Stimulated activated CD8-positive, alpha-beta memory T cell treated with anti-CD3 and anti-CD28 coated beads, Interleukin-4, amount 100 ng/mL, for 1 hour (primary cell): Measurements from ENCODE around the gene OSBPL2.

Experiments
- DNase-seq, 2 donors: peaks; one replicate each; pipeline ENCODE4 v3.0.0-alpha.2; 2020; ENCODE audit warnings: low read depth in 2 of 2, low spot score in 1 of 2

OSBPL2 gene

DNA sequence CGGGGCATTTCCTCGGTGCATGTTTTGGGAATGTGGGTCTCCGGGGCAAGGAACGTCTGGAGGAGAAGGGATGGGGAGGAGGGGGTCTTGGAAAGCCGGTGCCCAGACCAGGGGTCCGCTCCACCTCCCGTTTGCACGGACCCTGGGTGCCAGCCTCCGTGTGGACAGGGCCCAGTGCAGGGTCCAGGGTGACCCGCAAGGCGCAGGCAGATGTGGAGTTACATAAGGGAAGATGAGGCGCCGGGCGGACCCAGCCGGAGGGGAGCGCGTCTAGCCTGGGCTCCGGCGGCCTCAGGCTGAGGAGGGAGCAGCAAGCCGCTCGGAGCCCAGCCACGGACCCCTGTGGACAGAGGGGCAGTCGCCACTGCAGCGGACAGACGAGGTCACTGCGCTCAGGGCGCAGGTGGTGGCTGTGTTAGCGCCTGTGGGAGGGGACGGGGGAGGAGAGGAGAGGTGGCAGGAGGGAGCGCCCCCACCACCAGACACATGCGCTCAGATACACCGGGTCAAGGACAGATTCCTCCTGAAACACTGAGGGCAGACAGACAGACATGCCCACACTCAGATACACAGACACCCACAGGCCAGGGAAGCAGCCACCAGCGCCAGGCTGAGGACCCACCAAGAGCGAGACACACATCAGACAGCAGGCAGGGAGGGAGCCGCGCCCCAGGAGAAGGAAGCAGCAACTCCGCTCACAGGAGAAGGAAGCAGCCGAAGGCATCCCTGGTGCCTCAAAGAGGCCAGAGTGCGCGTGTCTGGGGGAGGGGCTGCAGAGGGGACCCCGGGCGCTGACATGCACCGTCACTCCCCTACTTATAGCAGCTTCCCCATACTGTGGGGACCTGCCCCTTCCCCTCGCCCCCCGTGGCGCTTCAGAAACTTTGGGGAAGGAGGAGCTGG, 17.4 kb upstream of the OSBPL2 start:
- DNase-seq, result no peak

DNA sequence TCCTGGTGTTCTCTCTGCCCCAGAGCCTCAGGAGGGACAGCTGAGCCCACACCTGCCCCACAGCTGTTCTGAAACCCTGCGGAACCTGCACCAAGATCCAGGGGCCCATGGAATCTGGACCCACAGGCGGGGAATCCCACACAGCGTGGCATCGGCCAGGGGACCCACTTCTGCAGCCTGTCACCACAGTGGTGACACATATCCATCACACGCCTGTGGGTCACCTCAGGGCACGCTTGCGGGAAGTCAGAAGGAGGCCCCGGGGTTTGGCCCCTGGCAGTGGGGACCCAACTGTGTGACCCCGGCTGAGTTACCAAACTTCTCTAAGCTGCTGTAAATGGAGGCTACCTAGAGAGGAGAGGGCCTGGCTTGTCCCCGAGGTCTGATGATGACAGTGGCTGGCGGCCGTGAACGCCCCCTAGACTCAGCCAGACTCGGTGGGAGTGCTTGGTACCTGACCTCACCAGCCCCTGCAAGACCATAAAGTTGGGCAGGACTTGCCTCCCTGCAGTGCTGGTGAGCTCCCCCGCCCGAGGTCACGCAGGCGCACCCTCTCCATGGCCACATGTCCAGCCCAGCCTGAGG, 16.0 kb upstream of the OSBPL2 start:
- no peak for DNase-seq

DNA sequence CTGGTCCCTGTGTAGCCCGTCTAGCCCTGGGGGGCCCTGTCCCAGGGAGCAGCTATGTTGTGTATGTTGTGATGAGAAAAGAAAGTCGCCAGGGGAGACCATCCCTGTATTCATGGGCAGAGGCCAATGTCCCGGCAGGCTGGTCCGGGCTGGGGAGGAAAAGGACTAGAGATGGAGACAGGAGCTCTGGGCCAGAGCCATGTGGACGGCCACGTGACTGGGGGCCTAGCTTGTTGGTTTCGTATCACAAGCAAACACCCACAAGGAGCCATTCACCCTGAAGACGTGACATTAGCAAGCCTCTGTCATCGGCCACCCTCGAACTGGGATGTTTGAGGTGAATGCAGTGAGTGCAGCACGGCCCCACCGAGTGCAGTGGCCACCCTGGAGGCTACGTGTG, 15.3 kb upstream of the OSBPL2 start:
- DNase-seq, result no peak

DNA sequence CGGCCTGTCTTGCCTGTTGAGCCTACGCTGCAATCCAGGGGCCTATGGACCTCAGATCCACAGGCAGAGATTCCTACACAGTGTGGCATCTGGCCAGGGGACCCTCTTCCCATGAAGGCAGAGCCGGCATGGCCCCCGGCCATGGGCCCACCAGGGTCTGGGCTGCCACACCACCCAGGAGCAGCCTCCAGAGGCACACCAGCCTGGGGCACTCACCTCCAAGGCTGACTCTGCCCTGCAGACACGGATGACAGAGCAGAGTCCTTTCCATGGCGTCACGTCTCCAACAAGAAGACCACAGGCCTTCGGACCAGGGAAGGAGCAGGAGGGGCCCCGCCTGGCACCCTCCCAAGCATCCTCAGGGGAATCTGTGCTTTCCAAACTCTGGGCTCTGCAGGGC, 14.8 kb upstream of the OSBPL2 start:
- DNase-seq, result no peak

DNA sequence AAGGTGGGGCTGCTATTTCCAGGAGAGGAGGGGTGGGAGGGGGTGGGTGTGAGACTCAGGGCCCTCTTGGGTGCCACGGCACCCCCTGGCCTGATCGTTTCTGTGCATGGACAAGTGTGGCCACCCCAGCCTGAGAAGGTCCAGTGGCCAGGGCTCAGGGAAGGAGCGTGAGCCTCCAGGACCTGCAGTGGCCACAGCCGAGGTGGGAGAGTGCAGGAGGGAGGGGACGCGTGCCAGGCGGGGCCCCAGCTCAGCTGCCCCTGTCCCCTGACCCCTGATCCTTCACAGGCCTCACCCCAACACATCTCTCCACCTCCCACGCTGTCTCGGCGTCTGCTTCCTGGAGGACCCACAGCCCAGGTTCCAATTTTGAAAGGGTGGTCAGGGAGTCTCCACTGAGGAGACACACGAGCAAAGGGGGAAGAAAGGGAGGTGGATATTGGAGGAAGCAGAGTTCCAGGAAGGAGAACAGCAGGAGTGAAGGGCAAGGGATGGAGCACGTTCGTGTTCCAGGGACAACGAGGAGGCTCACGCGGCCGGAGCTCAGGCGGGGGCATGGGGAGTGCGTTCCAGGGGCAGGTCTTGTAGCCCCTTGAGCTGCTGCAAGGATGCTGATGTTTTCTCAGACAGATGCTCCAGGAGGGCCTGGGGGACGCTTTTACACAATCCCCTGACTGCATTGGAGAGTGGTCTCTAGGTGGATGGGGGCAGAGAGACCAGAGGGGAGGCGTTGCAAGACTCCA, 14.0 kb upstream of the OSBPL2 start:
- DNase-seq, result no peak

DNA sequence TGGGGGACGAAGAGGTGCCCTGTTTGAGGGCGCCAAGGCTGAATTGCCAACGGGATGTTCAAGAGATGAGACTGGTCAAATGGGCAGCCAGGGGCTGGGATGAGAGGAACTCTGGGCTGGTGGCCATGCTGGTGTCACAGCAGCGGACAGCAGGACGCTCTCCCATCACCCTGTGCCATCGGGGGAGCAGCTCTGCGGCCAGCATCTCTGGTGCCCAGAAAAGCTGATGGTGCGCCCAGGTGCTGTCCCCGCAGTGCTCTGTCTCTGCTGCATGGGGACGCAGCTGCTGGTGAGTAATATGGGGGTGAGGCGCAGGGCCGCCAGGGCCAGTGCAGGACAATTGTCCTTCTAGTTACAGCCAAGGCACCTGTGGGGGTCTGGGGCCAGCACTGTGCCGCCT, 13.3 kb upstream of the OSBPL2 start:
- no peak for DNase-seq

DNA sequence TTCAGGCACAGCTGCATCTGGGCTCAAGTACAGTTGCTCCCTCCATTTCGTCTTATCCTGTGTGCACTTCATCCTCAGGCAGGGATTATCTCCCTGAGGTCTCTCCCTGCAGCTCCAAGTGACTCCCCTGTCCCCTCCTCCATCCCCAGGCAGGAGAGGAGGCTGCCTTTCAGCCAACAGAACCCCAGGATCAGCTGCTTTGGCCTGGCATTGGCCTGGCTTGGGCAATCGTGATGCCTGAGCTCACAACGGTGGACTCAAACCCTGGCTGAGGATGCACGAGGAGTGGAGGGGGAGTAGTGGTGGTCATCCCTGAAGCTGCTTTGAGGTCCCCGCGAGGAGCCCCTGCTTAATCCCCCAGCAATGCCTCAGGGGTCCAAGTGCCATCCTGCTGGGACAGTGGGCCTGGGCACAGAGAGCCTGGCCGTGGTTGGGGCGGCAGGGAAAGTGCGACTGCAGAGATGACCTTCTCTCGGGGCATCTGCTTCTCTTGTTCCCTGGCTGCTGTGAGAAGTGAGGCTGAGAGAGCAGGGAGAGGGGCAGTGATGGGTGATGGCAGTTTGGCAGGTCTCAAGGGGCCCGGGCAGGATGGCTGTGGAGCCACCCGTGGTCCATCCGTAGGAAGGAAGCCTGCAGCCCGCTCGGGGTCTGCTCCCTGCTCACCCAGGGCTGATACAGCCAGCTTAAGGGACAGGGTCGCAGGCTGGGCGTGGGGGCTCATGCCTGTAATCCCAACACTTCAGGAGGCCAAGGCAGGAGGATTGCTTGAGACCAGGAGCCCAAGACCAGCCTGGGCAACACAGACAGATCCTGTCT, 12.3 kb upstream of the OSBPL2 start:
- no peak for DNase-seq

DNA sequence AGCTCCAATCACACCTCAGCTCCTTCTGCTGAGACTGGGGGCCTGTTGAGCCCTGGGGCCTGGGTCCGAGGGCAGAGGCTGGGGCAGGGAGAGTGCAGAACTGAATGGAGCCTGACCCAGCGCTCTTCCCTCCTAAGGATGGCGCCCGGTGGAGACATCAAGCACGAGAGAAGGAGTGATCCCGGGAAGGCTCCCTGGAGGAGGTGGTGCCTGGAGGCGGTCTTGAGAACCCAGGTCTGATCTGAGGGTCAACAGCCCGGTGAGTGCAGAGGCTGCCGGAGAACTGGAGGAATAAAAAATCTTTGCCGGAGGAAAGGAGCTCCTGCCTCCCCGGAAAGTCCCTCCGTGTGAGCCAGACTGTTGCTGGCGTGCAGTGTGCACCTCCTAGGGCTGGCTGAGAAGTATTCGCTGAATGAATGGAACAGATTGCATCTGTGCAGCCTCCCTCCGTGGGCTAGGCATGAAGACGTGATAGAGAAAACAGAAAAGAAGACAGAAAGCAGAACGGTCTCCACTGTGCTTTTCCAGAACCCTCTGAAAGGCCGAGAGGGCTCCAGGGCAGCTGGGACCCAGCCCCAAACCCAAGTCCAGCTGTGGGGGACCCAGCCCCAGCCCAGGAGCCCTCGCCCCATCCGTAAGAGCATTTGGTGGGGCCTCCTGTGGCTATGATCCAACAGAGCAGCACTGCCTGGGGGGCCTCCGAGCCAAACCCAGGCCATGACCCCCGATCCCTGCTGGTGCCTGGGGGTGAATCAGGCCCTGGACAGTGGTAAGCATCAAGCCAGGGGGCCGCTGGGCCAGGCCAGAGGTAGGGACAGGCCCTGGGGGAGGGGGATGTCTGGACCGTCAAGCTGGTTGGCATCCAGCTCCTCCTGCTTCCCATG, 11.4 kb upstream of the OSBPL2 start:
- no peak for DNase-seq

DNA sequence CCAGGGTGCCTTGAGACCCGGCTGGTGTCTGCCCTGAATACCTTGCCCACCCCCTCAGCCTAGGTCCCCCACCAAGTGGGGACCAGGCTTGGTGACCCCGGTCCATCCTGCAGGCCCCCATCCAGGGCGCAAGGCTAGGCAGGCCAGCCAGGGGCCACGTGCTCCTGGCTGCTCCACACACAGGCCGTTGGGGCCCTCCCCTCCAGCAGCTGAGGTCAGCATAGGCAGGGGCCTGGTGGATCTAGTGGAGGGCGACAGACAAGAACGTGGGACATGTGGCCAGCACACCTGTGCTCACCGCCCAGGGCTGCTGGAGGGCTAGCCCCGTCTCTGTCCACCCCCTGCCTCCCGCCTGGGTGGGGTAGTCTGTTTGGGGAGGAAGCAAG, 10.7 kb upstream of the OSBPL2 start:
- DNase-seq, result no peak

DNA sequence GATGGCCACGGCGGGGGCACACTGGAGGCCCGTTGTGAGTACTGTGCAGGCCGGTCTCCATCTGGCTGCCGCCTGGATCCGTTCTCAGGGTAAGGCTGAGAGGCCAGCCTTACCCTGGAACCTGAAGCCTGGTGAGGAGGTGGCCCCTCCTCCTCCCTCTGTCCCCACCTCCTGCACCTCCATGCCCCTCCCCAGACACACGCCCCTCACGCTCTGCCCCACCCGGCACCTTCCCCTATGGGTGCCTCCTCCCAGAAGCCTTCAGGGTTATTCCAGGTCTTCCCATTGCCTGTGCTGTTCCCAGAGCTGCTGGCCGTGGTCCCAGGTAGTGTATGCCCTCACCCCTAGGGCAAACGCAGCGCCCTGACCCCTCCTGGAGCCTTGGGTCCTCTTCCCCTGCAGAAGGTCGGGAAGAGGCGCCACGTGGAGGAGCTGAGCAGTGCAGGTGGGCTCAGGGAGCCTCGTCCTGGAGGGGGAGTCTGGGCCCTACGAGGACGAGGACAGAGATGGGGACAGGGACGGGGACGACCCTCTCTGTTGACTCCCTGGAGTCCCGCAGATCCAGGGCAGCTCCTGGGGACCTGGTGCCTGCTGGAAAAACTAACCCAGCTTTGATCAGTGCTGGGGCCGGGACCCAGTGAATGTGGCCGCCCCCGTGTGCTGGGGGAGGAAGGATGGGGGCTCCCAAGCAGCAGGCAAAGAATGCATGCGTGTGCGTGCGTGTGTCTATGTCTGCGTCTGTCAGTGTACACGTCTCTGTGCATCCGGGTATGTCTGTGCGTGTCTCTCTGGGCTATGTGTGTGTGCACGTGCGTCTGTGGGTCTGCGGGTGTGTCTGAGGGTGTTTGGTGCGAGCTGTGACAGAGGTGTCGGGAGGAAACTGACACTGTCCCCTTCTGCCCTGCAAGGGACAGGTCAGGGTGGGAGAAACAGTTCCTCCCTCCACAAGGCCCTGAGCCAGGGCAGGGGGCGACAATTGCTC, 10.1 kb upstream of the OSBPL2 start:
- no peak for DNase-seq

DNA sequence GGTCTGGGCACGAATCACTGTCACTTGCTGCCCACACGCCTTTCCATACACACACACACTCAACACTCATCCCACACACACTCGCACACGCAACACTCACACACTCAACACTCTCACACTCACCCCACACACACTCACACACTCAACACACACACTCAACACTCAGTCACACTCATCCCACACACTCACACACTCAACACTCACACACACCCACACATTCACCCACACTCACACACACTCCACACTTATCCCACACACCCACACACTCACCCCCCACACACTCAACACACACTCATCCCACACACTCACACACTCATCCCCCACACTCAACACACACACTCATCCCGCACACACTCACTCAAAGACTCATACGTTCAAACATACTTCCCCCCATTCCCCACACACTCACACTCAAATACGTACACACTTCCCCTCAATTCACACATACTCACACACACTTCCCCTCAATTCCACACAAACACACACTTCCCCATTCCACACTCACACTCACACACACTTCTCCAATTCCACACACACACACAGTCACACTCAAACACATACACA, 9.3 kb upstream of the OSBPL2 start:
- DNase-seq, result no peak

DNA sequence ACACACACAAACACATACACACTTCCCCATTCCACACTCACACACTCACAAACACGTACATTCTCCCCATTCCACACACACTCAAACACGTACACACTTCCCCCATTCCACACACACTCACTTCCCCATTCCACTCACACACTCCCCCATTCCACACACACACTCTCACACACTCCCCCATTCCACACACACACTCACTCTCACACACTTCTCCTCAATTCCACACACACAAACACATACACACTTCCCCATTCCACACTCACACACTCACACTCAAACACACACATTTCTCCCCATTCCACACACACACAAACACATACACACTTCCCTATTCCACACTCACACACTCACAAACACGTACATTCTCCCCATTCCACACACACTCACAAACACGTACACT, 8.7 kb upstream of the OSBPL2 start:
- DNase-seq, result no peak

DNA sequence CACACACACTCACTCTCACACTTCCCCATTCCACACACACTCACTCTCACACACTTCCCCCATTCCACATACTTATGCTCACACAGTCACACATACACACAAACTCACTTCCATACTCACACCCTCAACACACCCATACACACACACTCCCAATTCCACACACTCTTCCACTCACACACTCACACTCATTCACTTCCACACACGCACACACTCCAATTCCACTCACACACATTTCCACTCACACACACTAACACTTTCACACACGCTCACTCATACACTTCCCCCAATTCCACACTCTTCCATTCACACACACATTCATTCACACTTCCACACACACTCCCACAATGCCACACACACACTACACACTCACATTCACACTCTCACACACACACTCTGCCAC, 8.0 kb upstream of the OSBPL2 start:
- DNase-seq, result no peak

DNA sequence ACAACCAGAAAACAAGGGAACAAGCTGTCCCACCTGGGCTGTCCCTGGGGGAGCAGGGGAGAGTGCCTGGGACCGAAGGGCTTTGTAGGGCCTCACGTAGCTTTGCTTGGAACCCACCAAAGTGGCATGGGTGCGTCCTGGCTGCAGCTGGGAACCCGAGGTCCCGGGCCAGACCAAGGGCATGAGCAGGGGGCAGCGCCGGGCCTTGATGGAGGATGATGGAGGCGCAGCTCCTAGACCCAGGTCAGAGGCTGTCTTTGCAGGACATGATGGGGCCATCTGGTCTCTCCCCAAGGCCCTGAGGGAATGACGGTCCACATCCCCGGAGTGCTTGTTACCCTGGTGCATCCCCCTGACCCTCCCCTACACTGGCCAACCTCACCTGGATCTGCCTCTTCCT, 7.6 kb upstream of the OSBPL2 start:
- no peak for DNase-seq

DNA sequence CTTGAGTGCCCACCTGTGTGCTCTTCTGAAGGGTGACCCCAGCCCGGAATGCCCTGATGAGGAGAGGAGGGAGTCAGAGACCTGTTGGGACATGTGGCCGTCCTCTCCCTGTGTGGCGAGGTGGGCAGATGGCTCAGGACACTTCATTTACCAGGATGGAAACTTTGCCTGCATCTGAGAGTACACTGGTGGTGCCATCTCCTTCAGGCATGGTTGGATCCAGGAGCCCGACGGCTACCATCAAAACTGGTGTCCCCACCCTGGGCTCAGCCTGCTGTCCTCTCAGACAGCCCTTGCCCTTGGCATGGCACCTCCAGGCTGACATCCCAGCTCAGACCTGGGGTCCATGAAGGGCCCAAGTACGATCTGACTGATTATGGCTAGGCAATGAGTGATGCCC, 7.0 kb upstream of the OSBPL2 start:
- no peak for DNase-seq

DNA sequence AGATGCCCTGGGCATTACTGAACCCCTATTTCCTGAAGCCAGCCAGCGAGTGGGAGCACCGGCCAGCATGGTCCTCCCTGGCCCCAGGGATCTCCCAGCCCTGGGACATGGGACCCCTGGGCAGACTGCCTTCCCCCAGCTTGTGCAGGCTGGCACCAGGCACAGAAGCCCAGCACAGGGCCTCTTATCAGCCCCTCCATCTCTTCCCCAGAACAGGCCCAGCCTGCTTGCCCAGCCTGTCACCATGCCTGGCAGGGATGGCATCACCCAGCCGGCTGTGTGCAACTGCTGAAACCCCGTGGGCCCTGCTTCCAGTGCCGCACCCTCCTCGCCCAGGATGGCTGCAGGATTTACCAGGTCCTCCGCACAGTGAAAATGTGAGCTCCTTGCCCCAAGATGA, 6.1 kb upstream of the OSBPL2 start:
- no peak for DNase-seq

DNA sequence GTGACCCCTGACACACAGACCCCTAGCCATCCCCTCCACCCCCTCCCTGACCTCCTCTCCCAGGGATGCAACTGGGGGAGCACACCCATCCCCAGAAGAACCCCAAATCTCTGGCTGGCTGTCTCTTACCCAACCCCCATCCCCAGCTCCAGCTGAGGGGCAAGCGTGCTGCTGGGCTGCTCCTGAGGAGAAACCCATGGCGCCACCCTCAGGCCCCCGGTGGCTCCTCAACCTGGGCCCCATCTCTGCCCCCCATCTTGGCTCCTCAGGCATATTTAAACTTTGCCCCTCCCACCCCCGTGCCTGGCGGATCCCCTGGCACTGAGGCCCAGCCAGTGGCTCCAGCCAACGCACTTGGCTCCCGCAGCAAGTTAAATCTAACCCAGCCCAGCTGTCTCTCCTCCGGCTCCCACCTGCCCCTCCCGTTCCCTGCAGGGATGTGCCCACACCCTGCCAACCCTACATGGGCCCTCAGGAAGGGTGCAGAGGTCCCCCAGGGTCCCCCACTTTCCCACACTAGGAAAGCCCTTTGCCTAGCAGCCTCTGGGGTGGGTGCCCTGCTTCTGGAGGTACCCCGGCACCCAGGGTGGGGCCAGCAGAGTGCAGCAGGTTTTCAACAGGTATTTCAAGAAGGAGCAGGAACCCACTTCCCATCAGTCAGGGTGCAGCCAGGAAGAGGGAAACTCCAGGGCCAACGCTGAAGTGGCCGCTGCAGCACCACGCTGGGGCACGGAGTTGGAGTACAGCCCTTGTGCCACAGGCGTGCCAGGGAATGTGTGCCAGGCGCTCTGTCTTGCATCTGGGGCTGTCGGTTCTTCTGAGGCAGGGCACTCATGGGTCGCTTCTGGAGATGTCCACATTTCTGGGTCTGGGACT, 5.3 kb upstream of the OSBPL2 start:
- no peak for DNase-seq

DNA sequence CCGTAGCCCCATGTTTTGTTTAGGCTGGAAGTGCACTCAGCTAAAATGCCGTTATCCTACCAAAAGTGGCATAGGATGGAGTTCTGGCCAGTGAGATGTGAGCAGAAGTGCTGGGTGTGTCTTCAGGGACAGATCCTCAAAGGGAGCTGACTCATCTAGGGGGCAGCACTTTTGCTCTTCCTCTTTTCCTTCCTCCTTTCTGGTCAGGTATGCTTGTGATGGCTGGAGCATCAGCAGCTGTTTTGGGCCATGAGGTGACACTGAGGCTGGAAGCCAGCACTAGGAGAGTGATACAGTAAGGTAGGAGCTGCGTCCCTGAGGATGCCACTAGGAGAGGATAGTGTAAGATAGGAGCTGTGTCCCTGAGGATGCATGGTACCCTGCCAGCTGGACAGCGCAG, 4.6 kb upstream of the OSBPL2 start:
- no peak for DNase-seq
